ENCODE measurements around the gene GBP4. TPM values are rescaled to one million over a fixed set of nuclear protein-coding genes. Genes with fewer than 3 reads are reported as not detected.

GBP4 gene
- total RNA-seq, 1 experiment from 2014 or later, result 1.7 TPM

DNA sequence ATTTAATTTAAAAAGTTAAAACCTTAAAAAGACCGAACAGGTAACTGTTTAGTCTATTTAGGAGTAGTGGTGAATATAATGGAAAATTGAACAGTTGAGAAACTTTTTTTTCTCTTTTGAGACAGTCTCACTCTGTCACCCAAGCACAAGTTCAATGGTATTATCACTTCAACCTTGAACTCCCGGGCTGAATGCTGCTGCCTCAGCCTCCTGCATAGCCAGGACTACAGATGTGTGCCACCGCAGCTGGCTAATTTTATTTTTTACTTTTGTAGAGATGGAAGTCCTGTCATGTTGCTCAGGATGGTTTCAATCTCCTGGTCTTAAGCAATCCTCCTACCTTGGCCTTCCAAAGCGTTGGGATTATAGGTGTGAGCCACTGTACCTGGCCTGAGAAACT, 56.6 kb downstream of the GBP4 start:
- H3K36me3 ChIP-seq (ENCODE audit: insufficient read depth, low read length, poor library complexity, severe bottlenecking), result no peaks in the 10 kb centered on the region
- peaks cover 5% of the 10 kb centered on the region for H3K9me3 ChIP-seq (ENCODE audit: low read depth, low read length, poor library complexity, severe bottlenecking)
- H3K27ac ChIP-seq (ENCODE audit: low read depth, low read length, poor library complexity, severe bottlenecking), result no peak overlapping the region
- no peak for TF ChIP-seq EZH2 (IDR thresholded peaks at IDR 0.05; ENCODE audit: borderline replicate concordance, low read depth, low read length, poor library complexity, severe bottlenecking)
- TF ChIP-seq, protein P1, sequence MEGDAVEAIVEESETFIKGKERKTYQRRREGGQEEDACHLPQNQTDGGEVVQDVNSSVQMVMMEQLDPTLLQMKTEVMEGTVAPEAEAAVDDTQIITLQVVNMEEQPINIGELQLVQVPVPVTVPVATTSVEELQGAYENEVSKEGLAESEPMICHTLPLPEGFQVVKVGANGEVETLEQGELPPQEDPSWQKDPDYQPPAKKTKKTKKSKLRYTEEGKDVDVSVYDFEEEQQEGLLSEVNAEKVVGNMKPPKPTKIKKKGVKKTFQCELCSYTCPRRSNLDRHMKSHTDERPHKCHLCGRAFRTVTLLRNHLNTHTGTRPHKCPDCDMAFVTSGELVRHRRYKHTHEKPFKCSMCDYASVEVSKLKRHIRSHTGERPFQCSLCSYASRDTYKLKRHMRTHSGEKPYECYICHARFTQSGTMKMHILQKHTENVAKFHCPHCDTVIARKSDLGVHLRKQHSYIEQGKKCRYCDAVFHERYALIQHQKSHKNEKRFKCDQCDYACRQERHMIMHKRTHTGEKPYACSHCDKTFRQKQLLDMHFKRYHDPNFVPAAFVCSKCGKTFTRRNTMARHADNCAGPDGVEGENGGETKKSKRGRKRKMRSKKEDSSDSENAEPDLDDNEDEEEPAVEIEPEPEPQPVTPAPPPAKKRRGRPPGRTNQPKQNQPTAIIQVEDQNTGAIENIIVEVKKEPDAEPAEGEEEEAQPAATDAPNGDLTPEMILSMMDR (conservative IDR thresholded peaks at IDR 0.05; ENCODE audit: low read depth, low read length), result no peak
- ChIA-PET POLR2A (ENCODE audit: low non-redundant PET) (no interaction called here), CTCF (no interaction called here)
- intact Hi-C loops (cut with micrococcal nuclease; ENCODE audit: unreplicated experiment), result no loop called here
- BruUV-seq (replicated peaks), result no TSS peak
- H3K4me1 ChIP-seq (ENCODE audit: insufficient read depth, low read length, poor library complexity, severe bottlenecking), result no peaks in the 10 kb centered on the region
- H3K27me3 ChIP-seq (replicated peaks; ENCODE audit: insufficient read depth, low read depth, low read length, poor library complexity), result no peaks in the 10 kb centered on the region
- H3K4me3 ChIP-seq (ENCODE audit: low read depth, low read length, poor library complexity, severe bottlenecking), result no peak overlapping the region
- DNase-seq (ENCODE audit: low spot score), result no peak

DNA sequence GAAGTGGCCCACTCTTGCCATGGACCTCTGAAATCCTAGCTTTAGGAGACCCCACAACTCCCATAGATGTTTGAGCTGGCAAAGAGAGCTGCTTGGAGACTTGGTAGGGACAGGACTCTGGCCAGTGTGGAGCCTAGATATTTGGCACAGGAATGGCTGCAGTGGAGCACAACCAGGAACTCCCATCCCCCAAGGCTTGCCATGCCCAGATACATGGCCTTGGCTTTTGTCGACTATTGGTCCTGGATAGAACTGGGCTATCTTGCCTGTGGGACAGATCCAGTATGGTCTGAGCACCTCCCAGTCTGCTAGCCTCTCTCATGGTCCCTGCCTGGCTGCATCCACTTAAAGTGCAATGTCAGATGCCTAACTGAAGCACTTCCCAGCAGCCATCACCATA, 65.0 kb downstream of the GBP4 start:
- intact Hi-C loops (cut with micrococcal nuclease; ENCODE audit: unreplicated experiment), result no loop called here
- Histone ChIP-seq H3K36me3 (ENCODE audit: insufficient read depth, low read length, poor library complexity, severe bottlenecking) (no peaks in the 10 kb centered on the region), H3K4me3 (ENCODE audit: low read depth, low read length, poor library complexity, severe bottlenecking) (no peak overlapping the region), H3K4me1 (ENCODE audit: insufficient read depth, low read length, poor library complexity, severe bottlenecking) (no peaks in the 10 kb centered on the region), H3K27me3 (replicated peaks; ENCODE audit: insufficient read depth, low read depth, low read length, poor library complexity) (peaks cover 14% of the 10 kb centered on the region), H3K27ac (ENCODE audit: low read depth, low read length, poor library complexity, severe bottlenecking) (no peak overlapping the region), H3K9me3 (ENCODE audit: low read depth, low read length, poor library complexity, severe bottlenecking) (peaks cover 5% of the 10 kb centered on the region)
- BruUV-seq (replicated peaks), result no TSS peak
- POLR2A ChIA-PET (ENCODE audit: low non-redundant PET), result no interaction called here
- no peak for DNase-seq (ENCODE audit: low spot score)
- no peak for TF ChIP-seq EZH2 (IDR thresholded peaks at IDR 0.05; ENCODE audit: borderline replicate concordance, low read depth, low read length, poor library complexity, severe bottlenecking)
- TF ChIP-seq, protein P1 (conservative IDR thresholded peaks at IDR 0.05; ENCODE audit: low read depth, low read length), result no peak
- CTCF ChIA-PET, result no interaction called here

Other genes with a start within 250 kb of the GBP4 start
- 31.1 and 35.4 TPM in 2 replicates for gene KYAT3, start 206.3 kb downstream of the GBP4 start, total RNA-seq (2021)
- 21.1 and 23.9 TPM in 2 replicates for gene RBMXL1, start 206.3 kb downstream of the GBP4 start, total RNA-seq (2021)
- 2.6 and 6.3 TPM in 2 replicates for gene GBP3, start 176.1 kb downstream of the GBP4 start, total RNA-seq (2021)
- 9.4 and 10.1 TPM in 2 replicates for gene GBP1, start 133.7 kb downstream of the GBP4 start, total RNA-seq (2021)
- gene GBP2, start 72.8 kb downstream of the GBP4 start, total RNA-seq (2021), result 4.4 and 4.5 TPM in 2 replicates
- gene GBP7, start 22.9 kb downstream of the GBP4 start, total RNA-seq (2021), result not detected in 2 replicates
- gene GBP5, start 73.9 kb upstream of the GBP4 start, total RNA-seq (2021), result 0.09 TPM in 1 of 2 replicates, not detected in the other
- not detected in 2 replicates for gene GBP6, start 165.1 kb upstream of the GBP4 start, total RNA-seq (2021)

Measured in A673 (cell line).